Measurements from ENCODE around the gene NBEAL2. TPM values are rescaled to one million over a fixed set of nuclear protein-coding genes. Genes with fewer than 3 reads are reported as not detected.
"Not testable (repeated sequence)": the region's sequence is repeated elsewhere in the genome, so short reads cannot be mapped to it uniquely, and the experiment has no call there.

The NBEAL2 gene
- total and polyA plus RNA-seq, 7 donors: 5.4 to 13.0 (median 7.4) TPM

DNA sequence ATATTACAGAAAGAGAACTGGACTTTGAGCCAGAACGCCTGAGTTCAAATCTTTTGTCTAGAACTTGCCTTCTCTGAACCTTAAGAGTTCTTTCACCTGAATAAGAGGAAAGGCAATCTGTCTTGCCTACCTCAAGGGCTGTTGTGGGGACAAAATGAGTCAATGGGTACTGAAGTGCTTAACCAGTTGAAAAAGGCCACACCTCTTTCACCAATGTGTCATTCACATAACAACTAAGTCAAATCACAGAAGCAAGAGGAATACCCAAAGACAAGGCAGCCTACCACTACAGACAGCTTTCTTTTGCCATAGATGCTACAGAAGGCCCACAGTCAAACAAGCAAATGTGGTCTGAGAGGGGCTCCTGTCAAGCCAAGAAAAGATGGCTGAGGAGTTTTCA lies 39.7 kb downstream of the NBEAL2 start:
- Histone ChIP-seq H3K9me3 (no peaks in the 10 kb centered on the region), H3K4me1 (peaks cover 37% of the 10 kb centered on the region), H3K4me3 (no peak overlapping the region), H3K27me3 (ENCODE audit: insufficient read depth in 3 of 3, low read length in 2 of 3) (no peaks in the 10 kb centered on the region), H3K36me3 (ENCODE audit: insufficient read depth in 1 of 2, low read depth in 1 of 2) (peaks cover 11 to 50% of the 10 kb centered on the region in 2 donors), H3K27ac (peak overlapping the region; percentile 54)
- ATAC-seq: no peak
- no peak for DNase-seq
- 86 to 100% (median 98%) methylated on average over 1 of the region's 1 CpG for WGBS, 3 donors
- intact Hi-C loops (cut with DNase I): no loop called here
- TF ChIP-seq, protein P1, sequence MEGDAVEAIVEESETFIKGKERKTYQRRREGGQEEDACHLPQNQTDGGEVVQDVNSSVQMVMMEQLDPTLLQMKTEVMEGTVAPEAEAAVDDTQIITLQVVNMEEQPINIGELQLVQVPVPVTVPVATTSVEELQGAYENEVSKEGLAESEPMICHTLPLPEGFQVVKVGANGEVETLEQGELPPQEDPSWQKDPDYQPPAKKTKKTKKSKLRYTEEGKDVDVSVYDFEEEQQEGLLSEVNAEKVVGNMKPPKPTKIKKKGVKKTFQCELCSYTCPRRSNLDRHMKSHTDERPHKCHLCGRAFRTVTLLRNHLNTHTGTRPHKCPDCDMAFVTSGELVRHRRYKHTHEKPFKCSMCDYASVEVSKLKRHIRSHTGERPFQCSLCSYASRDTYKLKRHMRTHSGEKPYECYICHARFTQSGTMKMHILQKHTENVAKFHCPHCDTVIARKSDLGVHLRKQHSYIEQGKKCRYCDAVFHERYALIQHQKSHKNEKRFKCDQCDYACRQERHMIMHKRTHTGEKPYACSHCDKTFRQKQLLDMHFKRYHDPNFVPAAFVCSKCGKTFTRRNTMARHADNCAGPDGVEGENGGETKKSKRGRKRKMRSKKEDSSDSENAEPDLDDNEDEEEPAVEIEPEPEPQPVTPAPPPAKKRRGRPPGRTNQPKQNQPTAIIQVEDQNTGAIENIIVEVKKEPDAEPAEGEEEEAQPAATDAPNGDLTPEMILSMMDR (IDR thresholded peaks at IDR 0.05): no peak

DNA sequence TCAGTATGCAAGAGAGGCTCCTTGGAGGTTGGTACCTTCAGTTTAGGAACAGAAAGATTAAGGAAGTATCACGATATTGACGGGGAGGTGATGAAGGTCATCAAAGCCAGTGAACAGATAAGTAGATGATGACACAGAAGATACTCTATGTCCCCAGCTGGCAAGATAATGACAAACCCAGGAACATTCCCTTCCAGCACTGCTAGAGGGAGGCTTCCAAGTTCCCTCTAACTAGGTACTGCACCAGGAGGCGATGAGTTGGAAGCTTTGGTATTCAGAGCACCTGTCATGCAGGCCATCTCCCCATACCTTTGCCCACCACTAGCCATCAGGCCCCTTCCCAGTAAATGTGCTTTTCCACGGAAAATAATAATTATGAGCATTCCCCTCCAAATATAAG lies 40.8 kb downstream of the NBEAL2 start:
- Histone ChIP-seq H3K27ac (peak overlapping the region; percentile 54), H3K36me3 (ENCODE audit: insufficient read depth in 1 of 2, low read depth in 1 of 2) (peaks cover 11 to 44% of the 10 kb centered on the region in 2 donors), H3K9me3 (no peaks in the 10 kb centered on the region), H3K4me1 (peaks cover 42% of the 10 kb centered on the region), H3K27me3 (ENCODE audit: insufficient read depth in 3 of 3, low read length in 2 of 3) (no peaks in the 10 kb centered on the region), H3K4me3 (no peak overlapping the region)
- DNase-seq (no peak), ATAC-seq (peak in 3 of 4 donors; percentile 51 to 65 (median 64))
- intact Hi-C loops (cut with DNase I): no loop called here
- TF ChIP-seq, protein P1 (IDR thresholded peaks at IDR 0.05): no peak
- 46 to 65% (median 49%) methylated on average over 4 of the region's 4 CpGs for WGBS, 3 donors

DNA sequence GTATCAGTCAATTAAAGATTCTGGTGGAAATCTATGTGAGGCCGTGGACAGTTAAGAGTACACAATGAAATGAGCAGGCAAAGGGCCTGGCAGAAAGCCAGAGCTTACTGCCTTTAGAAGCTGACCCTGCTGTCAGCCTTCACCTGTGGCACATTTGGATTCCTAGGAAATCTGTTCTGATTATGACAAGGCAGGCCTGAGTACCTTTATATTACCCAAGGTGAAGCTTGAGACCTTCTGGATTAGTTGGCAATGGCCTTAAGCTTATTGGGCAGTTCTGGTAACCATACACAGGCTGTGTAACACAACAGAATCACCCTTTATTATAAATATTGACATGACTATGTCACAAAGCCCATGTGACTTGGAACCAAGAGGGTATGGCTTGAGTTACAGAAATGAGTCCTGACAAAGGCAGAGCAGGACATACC lies 43.2 kb downstream of the NBEAL2 start:
- 21 to 30% (median 26%) methylated on average over 1 of the region's 1 CpG for WGBS, 3 donors
- TF ChIP-seq, protein P1 (IDR thresholded peaks at IDR 0.05): no peak

DNA sequence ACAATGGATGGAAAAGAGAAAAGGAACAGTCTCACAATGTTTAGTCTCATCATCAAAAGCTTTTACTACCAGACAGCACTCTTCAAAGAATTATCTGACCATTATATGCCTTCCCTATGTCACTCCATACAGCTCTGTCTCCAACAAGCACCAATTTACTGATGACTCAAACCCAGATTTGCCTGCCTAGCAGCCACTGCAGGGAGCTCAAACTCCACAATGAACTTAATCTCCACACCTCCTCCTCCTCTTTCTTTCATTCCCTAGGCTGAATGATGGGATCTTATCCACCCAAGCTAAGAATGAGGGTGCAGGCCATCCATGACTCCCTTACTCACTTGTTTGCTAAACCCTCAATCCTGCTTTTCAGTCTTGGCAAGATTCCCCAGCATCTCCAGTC lies 45.5 kb downstream of the NBEAL2 start:
- Histone ChIP-seq H3K4me3 (no peak overlapping the region), H3K27ac (no peak overlapping the region), H3K4me1 (peaks cover 34% of the 10 kb centered on the region), H3K9me3 (no peaks in the 10 kb centered on the region), H3K27me3 (ENCODE audit: insufficient read depth in 3 of 3, low read length in 2 of 3) (no peaks in the 10 kb centered on the region), H3K36me3 (ENCODE audit: insufficient read depth in 1 of 2, low read depth in 1 of 2) (peaks cover 0 to 14% of the 10 kb centered on the region in 2 donors)
- no peak for DNase-seq
- TF ChIP-seq, protein P1 (IDR thresholded peaks at IDR 0.05): no peak
- intact Hi-C loops (cut with DNase I): no loop called here
- no peak for ATAC-seq

More for the DNA sequence above, 43.2 kb downstream of the NBEAL2 start:
- Histone ChIP-seq H3K4me1 (peaks cover 37% of the 10 kb centered on the region), H3K36me3 (ENCODE audit: insufficient read depth in 1 of 2, low read depth in 1 of 2) (peaks cover 5 to 28% of the 10 kb centered on the region in 2 donors), H3K9me3 (no peaks in the 10 kb centered on the region), H3K27ac (peak overlapping the region; percentile 76), H3K27me3 (ENCODE audit: insufficient read depth in 3 of 3, low read length in 2 of 3) (no peaks in the 10 kb centered on the region), H3K4me3 (no peak overlapping the region)
- ATAC-seq (peak; percentile 78 to 89 (median 86)), DNase-seq (no peak)
- intact Hi-C loops (cut with DNase I): no loop called here

DNA sequence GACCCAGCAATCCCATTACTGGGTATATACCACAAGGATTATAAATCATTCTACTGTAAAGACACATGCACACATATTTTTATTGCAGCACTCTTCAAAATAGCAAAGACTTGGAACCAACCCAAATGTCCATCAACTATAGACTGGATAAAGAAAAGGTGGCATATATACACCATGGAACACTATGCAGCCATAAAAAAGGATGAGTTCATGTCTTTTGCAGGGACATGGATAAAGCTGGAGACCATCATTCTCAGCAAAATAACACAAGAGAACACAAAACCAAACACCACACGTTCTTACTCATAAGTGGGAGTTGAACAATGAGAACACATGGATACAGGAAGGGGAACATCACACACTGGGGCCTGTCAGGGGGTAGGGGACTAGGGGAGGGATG lies 47.0 kb downstream of the NBEAL2 start:
- H3K36me3 ChIP-seq (ENCODE audit: insufficient read depth in 1 of 2, low read depth in 1 of 2): peaks cover 0 to 20% of the 10 kb centered on the region in 2 donors
- H3K9me3 ChIP-seq; H3K4me3 ChIP-seq; H3K27ac ChIP-seq; ATAC-seq; DNase-seq; H3K27me3 ChIP-seq (ENCODE audit: insufficient read depth in 3 of 3, low read length in 2 of 3); intact Hi-C loops (cut with DNase I): not testable (repeated sequence)
- WGBS, 3 donors: 86 to 100% (median 98%) methylated on average over 1 of the region's 1 CpG
- peaks cover 19% of the 10 kb centered on the region for H3K4me1 ChIP-seq

Data from psoas muscle (tissue), 8 donors.